Spinal cord (tissue), 10 donors: ENCODE results near the gene IPO9. TPM values are rescaled to one million over a fixed set of nuclear protein-coding genes. Genes with fewer than 3 reads are reported as not detected.
"Not testable (repeated sequence)": the region's sequence is repeated elsewhere in the genome, so short reads cannot be mapped to it uniquely, and the experiment has no call there.

Experiments used
- DNase-seq, 6 donors: peaks; one replicate each; pipeline versions ENCODE4 v3.0.0 to v3.0.0-alpha.2; 2013 to 2015; ENCODE audit warnings: low spot score in 6 of 6, low read depth in 4 of 6
- H3K27ac ChIP-seq: one replicate; pipeline ENCODE4 v1.5.1; 2013; ENCODE audit warnings: low read depth, low read length, control low read depth
- H3K27me3 ChIP-seq: one replicate; pipeline ENCODE4 v1.6.1; 2013; ENCODE audit warnings: low read length; ENCODE audit not compliant: control insufficient read depth, insufficient read depth
- H3K36me3 ChIP-seq: one replicate; pipeline ENCODE4 v1.6.1; 2013; ENCODE audit warnings: low read length; ENCODE audit not compliant: control insufficient read depth, insufficient read depth
- H3K4me1 ChIP-seq: one replicate; pipeline ENCODE4 v1.6.1; 2013; ENCODE audit warnings: low read length; ENCODE audit not compliant: control insufficient read depth, insufficient read depth
- H3K4me3 ChIP-seq: one replicate; pipeline ENCODE4 v1.5.1; 2013; ENCODE audit warnings: low read depth, low read length, control low read depth
- H3K9me3 ChIP-seq: one replicate; pipeline ENCODE4 v1.6.1; 2013; ENCODE audit warnings: low read length; ENCODE audit not compliant: control insufficient read depth, insufficient read depth
- WGBS: methylation state at CpG from one replicate; pipeline ENCODE4 v1.1.5; 2013; ENCODE audit warnings: missing lambda C conversion rate; ENCODE audit not compliant: insufficient coverage; 5-methylcytosine and 5-hydroxymethylcytosine counted together
- polyA plus RNA-seq, 2 donors: library from polyadenylated mRNA; unstranded; fragments of 120-200 nt; gene quantifications; one replicate each; pipeline ENCODE4 v1.2.1, GENCODE V29; 2013; ENCODE audit not compliant: insufficient read length in 2 of 2
- total RNA-seq, 2 donors: library from RNA; depleted of rRNA in 1 of 2; stranded (reverse); fragments of 120-200 nt in 1 of 2; fragments of >200 nt in 1 of 2; gene quantifications; one replicate each; pipeline versions ENCODE4 v1.2.3 to v1.2.4, GENCODE V29; 2013 to 2014
- donor health status: healthy.

Gene IPO9
- total and polyA plus RNA-seq, 4 donors: 35.9 to 86.3 (median 62.6) TPM

GRCh38 chr1:201856722-201857121 is 27.8 kb downstream of the IPO9 start:
- not testable (repeated sequence) for DNase-seq, H3K27me3 ChIP-seq, H3K4me3 ChIP-seq, H3K27ac ChIP-seq, H3K9me3 ChIP-seq, H3K4me1 ChIP-seq
- peaks cover 42% of the 10 kb centered on the region for H3K36me3 ChIP-seq
- WGBS: no CpG with 5 or more reads among the region's 2 CpGs

DNA sequence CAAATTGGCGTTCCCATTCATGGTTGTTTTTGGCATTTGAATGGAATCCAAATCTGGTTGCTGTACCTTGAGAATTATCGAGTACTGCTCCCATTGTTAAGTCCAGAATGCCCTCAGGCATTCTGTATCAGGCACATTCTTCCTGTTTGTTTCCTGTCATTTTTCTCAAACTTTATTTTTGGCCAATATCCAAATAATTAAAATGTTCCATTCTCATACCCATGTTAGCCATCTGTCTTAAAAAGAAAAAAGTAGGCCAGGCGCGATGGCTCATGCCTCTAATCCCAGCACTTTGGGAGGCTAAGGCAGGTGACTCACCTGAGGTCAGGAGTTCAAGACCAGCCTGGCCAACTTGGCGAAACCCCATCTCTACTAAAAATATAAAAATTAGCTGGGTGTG is 30.5 kb downstream of the IPO9 start:
- no peaks in the 10 kb centered on the region for H3K27me3 ChIP-seq
- H3K9me3 ChIP-seq: no peaks in the 10 kb centered on the region
- no peak overlapping the region for H3K4me3 ChIP-seq
- no peak overlapping the region for H3K27ac ChIP-seq
- H3K4me1 ChIP-seq: no peaks in the 10 kb centered on the region
- H3K36me3 ChIP-seq: peaks cover 45% of the 10 kb centered on the region
- WGBS: 95% methylated on average over 2 of the region's 5 CpGs
- no peak for DNase-seq

GRCh38 chr1:201861448-201861847 is 32.5 kb downstream of the IPO9 start:
- no peak for DNase-seq
- Histone ChIP-seq H3K27me3 (no peaks in the 10 kb centered on the region), H3K27ac (no peak overlapping the region), H3K36me3 (peaks cover 47% of the 10 kb centered on the region), H3K4me1 (no peaks in the 10 kb centered on the region), H3K9me3 (no peaks in the 10 kb centered on the region), H3K4me3 (no peak overlapping the region)
- WGBS: no CpG with 5 or more reads among the region's 7 CpGs

DNA sequence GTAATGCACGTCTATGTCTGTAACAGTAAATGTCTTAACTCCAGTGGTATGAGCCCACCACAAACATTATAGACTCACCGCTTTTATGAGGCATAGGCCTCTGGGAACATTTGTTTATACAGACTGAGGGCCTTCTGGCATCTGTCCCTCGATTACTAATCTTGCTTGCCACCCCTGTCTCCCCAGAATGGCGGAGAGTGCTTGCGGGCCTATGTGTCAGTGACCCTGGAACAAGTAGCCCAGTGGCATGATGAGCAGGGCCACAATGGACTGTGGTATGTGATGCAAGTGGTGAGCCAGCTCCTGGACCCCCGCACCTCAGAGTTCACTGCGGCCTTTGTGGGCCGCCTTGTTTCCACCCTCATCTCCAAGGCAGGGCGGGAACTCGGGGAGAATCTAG is 41.4 kb downstream of the IPO9 start:
- H3K27ac ChIP-seq: no peak overlapping the region
- DNase-seq: no peak
- no peaks in the 10 kb centered on the region for H3K27me3 ChIP-seq
- no peaks in the 10 kb centered on the region for H3K9me3 ChIP-seq
- no peak overlapping the region for H3K4me3 ChIP-seq
- H3K4me1 ChIP-seq: no peaks in the 10 kb centered on the region
- peaks cover 66% of the 10 kb centered on the region for H3K36me3 ChIP-seq
- WGBS: 94% methylated on average over 6 of the region's 10 CpGs

GRCh38 chr1:201874672-201875071 is 45.7 kb downstream of the IPO9 start:
- Histone ChIP-seq H3K36me3 (peaks cover 67% of the 10 kb centered on the region), H3K4me1 (peaks cover 7% of the 10 kb centered on the region), H3K27ac (no peak overlapping the region)

DNA sequence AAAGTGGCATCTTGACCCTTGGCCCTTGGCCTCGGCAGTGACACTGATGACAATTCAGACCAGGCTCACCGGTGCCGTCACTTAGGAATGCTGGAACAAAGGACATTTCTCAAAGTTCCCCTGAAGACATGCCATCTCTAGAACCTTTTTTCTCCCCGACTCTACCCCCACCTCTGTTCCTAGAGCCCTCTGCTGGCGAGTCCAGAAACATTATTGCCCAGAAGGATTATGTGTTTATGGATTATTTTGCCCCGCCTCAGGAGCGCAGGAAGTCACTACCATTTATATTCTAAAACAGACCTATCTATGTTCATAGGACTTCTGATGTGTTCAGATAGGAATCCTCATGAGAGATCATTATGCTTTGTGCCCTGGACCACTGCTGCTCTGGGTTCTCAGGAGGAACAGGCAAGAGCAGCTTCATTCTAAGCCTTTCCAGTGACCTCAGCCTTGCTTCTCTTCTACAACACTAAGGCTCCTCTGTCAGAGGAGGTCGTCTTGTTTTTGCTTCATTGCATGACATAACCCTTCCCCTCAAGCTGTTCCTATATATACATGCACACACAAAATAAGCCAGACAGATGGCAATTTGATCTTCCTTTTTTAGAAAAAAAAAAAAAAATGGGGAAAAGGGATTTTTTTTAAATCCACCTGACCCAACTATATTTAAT is 47.3 kb downstream of the IPO9 start:
- Histone ChIP-seq H3K4me3 (no peak overlapping the region), H3K27ac (no peak overlapping the region), H3K36me3 (peaks cover 54% of the 10 kb centered on the region), H3K9me3 (no peaks in the 10 kb centered on the region), H3K27me3 (no peaks in the 10 kb centered on the region), H3K4me1 (peaks cover 7% of the 10 kb centered on the region)
- WGBS: 58% methylated on average over 3 of the region's 8 CpGs
- peak in 1 of 6 donors; percentile 32 for DNase-seq

More at GRCh38 chr1:201874672-201875071, 45.7 kb downstream of the IPO9 start:
- DNase-seq: no peak
- Histone ChIP-seq H3K9me3 (no peaks in the 10 kb centered on the region), H3K4me3 (no peak overlapping the region), H3K27me3 (no peaks in the 10 kb centered on the region)
- 100% methylated on average over 1 of the region's 1 CpG for WGBS

DNA sequence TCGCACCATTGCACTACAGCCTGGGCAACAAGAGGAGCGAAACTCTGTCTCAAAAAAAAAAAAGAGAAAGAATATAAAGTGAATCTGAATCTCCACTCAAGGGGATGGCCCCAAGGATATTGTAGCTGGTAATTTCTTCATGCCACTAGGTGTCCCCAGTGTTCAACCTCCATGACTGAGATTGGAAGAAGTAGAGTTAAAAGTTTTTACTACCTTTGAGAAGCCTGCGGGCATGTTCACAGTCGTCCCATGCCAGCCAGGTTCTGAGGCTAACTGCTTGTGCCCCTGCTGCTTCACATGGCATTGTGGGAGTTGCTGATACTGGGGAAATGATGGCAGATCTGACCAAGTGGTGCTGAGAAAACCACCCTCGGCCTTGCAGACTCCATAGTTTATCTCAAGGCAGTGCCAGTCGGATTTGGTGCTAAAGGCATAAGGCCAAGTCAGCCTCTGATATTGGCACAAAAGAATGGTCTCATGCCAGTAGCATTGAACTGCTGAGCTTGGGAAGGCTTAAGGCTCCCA is 49.0 kb downstream of the IPO9 start:
- no peaks in the 10 kb centered on the region for H3K9me3 ChIP-seq
- H3K27ac ChIP-seq: peak overlapping the region; percentile 74
- no peaks in the 10 kb centered on the region for H3K27me3 ChIP-seq
- 21% methylated on average over 4 of the region's 6 CpGs for WGBS
- H3K36me3 ChIP-seq: peaks cover 37% of the 10 kb centered on the region
- peaks cover 7% of the 10 kb centered on the region for H3K4me1 ChIP-seq
- H3K4me3 ChIP-seq: no peak overlapping the region
- DNase-seq: peak in 4 of 6 donors; percentile 42 to 86 (median 66)

- Histone ChIP-seq H3K4me1 (peaks cover 19% of the 10 kb centered on the region), H3K27ac (no peak overlapping the region), H3K4me3 (no peak overlapping the region), H3K27me3 (no peaks in the 10 kb centered on the region), H3K9me3 (no peaks in the 10 kb centered on the region), H3K36me3 (peaks cover 11% of the 10 kb centered on the region)
- 85% methylated on average over 2 of the region's 6 CpGs for WGBS
- no peak for DNase-seq
These were observed 52.1 kb downstream of the IPO9 start for GRCh38 chr1:201880928-201881571.

- no peak for DNase-seq
- Histone ChIP-seq H3K27me3 (no peaks in the 10 kb centered on the region), H3K27ac (no peak overlapping the region), H3K9me3 (no peaks in the 10 kb centered on the region), H3K4me1 (peaks cover 19% of the 10 kb centered on the region), H3K36me3 (peaks cover 6% of the 10 kb centered on the region), H3K4me3 (no peak overlapping the region)
- no CpG with 5 or more reads among the region's 1 CpG for WGBS
These were observed 52.7 kb downstream of the IPO9 start for GRCh38 chr1:201881617-201882016.

- no CpG with 5 or more reads among the region's 2 CpGs for WGBS
- Histone ChIP-seq H3K4me3 (no peak overlapping the region), H3K27ac (no peak overlapping the region), H3K9me3 (no peaks in the 10 kb centered on the region), H3K4me1 (peaks cover 25% of the 10 kb centered on the region), H3K27me3 (no peaks in the 10 kb centered on the region), H3K36me3 (no peaks in the 10 kb centered on the region)
- DNase-seq: no peak
These were observed 53.7 kb downstream of the IPO9 start for GRCh38 chr1:201882665-201883132.
